ENCODE measurements around the gene ARRDC2.
"Not testable (repeated sequence)": the region's sequence is repeated elsewhere in the genome, so short reads cannot be mapped to it uniquely, and the experiment has no call there.

Gene ARRDC2

DNA sequence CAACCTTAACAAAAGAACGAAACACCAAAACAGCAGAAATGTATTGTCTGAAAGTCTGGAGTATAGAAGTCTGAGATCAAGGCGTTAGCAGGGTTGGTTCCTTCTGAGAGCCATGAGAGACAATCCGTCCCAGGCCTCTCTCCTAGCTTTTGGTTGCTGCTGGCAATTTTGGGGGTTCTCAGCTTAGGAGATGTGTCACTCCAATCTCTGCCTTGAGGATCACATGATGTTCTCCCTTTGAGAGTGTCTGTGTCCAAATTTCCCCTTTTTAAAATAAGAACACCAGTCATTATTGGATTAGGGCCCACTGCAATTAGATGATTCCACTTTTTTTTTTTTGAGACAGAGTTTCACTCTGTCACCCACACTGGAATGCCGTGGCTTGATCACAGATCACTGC, 30.9 kb upstream of the ARRDC2 start:
- DNase-seq (ENCODE audit: low spot score in 2 of 2) (no peak), ATAC-seq (ENCODE audit: low read depth) (no peak)
- H3K4me1 Mint-ChIP-seq, result peaks cover 3% of the 10 kb centered on the region
- no peaks in the 10 kb centered on the region for H3K9me3 Mint-ChIP-seq
- H3K27ac Mint-ChIP-seq, result no peak overlapping the region
- peaks cover 1% of the 10 kb centered on the region for H3K27me3 Mint-ChIP-seq
- no peak overlapping the region for H3K4me3 Mint-ChIP-seq
- H3K36me3 Mint-ChIP-seq, result no peaks in the 10 kb centered on the region

DNA sequence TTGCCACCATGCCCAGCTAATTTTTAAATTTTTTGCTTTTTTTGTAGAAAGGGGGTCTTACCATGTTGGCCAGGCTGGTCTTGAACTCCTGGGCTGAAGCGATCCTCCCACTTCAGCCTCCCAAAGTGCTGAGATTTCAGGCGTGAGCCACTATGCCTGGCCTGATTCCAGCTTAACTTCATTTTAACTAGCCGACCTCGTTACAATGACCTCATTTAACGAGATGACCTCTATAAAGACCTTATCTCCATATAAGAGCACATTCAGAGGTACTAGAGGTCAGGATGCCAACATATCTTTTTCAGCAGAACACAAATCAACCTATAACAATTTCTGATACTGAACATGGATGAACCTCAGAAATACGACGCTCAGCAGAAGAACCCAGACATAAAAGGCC, 30.5 kb upstream of the ARRDC2 start:
- Mint-ChIP-seq H3K4me3 (no peak overlapping the region), H3K36me3 (no peaks in the 10 kb centered on the region), H3K27ac (no peak overlapping the region)

DNA sequence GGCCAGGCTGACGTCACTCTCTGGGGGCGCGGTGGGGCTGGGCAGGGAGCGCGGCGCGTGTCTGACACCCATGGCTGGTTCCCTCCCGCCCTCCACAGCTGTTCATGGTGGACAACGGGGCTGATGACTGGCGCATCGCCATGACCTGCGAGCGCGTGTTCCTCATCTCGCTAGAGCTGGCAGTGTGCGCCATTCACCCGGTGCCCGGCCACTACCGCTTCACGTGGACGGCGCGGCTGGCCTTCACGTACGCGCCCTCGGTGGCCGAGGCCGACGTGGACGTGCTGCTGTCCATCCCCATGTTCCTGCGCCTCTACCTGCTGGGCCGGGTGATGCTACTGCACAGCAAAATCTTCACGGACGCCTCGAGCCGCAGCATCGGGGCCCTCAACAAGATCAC, 26.4 kb upstream of the ARRDC2 start:
- H3K9me3 Mint-ChIP-seq, result no peaks in the 10 kb centered on the region
- no peak for DNase-seq (ENCODE audit: low spot score in 2 of 2)
- peaks cover 7% of the 10 kb centered on the region for H3K4me1 Mint-ChIP-seq
- H3K36me3 Mint-ChIP-seq, result no peaks in the 10 kb centered on the region
- ATAC-seq (ENCODE audit: low read depth), result no peak
- peaks cover 11% of the 10 kb centered on the region for H3K27me3 Mint-ChIP-seq
- no peak overlapping the region for H3K4me3 Mint-ChIP-seq
- H3K27ac Mint-ChIP-seq, result no peak overlapping the region

More for the DNA sequence above, 30.5 kb upstream of the ARRDC2 start:
- DNase-seq (ENCODE audit: low spot score in 2 of 2) (no peak), ATAC-seq (ENCODE audit: low read depth) (no peak)
- Mint-ChIP-seq H3K9me3 (no peaks in the 10 kb centered on the region), H3K4me1 (peaks cover 3% of the 10 kb centered on the region), H3K27me3 (peaks cover 3% of the 10 kb centered on the region)

DNA sequence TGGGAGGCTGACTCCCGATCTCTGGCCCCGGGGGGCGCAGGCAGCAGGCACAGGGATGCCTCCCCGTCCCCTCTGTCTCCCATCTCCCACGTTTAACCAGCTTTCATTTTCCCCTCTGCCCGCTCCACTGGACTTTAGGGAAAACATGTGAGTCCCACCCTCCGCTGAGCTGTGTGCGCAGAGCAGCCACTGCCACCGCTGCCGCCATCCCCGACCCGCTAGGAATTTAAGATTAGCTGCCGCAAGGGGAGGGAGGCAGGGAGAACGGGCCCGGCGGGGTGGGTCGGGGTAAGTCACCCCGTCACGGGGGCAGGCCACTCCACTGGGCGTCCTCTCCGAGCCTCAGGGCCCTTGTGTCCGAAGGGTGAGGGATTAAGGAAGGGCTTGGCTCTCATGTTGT, 25.5 kb upstream of the ARRDC2 start:
- ATAC-seq (ENCODE audit: low read depth), result no peak
- no peaks in the 10 kb centered on the region for H3K36me3 Mint-ChIP-seq
- H3K27me3 Mint-ChIP-seq, result peaks cover 11% of the 10 kb centered on the region
- no peaks in the 10 kb centered on the region for H3K9me3 Mint-ChIP-seq
- H3K4me3 Mint-ChIP-seq, result no peak overlapping the region
- peaks cover 7% of the 10 kb centered on the region for H3K4me1 Mint-ChIP-seq
- DNase-seq (ENCODE audit: low spot score in 2 of 2), result no peak
- H3K27ac Mint-ChIP-seq, result peak overlapping the region; percentile 35

DNA sequence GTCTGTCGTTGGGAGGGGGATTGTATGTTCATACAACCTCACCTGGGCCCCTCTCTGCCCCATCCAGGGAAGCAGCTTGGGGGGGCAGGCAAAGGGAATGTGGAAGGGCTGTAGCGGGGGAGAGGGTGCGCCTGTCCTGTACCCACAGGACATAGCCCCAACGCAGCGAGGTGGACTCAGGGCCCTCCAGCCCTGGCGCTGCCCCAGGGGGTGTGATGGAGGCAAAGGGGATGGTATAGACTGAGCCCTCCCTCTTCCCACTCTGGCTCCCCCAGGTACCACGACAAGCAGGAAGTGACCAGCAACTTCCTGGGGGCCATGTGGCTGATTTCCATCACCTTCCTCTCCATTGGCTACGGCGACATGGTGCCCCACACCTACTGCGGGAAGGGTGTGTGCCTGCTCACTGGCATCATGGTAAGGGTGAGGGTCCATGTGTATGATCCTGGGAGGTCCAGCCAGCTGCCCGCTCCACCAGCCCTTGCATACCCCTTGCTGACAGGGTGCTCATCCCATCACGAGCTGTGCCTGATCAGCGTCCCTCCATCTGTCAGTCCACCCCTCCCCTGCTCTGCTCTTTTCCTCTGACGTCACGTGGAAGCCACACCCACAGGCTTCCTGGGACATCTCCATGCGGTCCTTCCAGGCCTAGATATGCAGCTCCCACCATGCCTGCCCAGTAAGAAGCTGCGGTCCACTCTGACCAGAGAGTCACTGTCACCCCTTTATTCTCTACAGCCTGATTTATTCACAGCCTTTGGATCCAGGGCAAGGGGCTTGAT, 22.7 kb upstream of the ARRDC2 start:
- no peak overlapping the region for H3K27ac Mint-ChIP-seq
- H3K4me1 Mint-ChIP-seq, result peaks cover 5% of the 10 kb centered on the region
- ATAC-seq (ENCODE audit: low read depth), result no peak

DNA sequence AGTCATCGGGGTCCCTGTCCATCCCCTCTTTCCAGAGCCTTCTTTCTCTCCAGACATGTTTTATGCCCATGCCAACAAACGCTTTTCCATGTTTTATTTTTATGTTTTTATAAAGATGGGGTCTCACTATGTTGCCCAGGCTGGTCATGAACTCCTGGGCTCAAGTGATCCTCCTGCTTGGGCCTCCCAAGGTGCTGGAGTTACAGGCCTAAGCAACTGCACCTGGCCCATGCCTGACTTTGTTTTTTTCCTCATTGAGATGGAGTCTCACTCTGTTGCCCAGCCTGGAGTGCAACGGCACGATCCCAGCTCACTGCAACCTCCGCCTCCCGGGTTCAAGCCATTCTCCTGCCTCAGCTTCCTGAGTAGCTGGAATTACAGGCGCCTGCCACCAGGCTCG, 21.4 kb upstream of the ARRDC2 start:
- H3K4me3 Mint-ChIP-seq, result not testable (repeated sequence)

More for the DNA sequence above, 22.7 kb upstream of the ARRDC2 start:
- Mint-ChIP-seq H3K4me3 (no peak overlapping the region), H3K36me3 (no peaks in the 10 kb centered on the region), H3K27me3 (peaks cover 11% of the 10 kb centered on the region), H3K9me3 (no peaks in the 10 kb centered on the region)
- DNase-seq (ENCODE audit: low spot score in 2 of 2), result no peak

DNA sequence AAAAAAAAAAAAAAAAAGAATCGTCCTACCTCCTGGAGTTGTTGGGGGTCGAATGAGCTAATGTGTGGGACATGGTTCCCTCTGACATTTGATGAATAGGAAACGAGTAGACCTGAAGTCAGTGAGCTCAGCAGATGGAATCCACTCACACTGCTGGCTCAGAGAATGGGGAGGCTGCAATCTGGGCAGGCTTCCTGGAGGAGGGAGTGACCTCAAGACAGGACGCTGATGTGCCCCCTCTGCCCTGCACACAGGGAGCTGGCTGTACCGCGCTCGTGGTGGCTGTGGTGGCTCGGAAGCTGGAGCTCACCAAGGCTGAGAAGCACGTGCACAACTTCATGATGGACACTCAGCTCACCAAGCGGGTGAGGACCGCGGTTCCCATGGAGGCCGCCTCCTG, 19.8 kb upstream of the ARRDC2 start:
- no peak for ATAC-seq (ENCODE audit: low read depth)
- no peak overlapping the region for H3K27ac Mint-ChIP-seq
- H3K27me3 Mint-ChIP-seq, result peaks cover 8% of the 10 kb centered on the region
- H3K36me3 Mint-ChIP-seq, result no peaks in the 10 kb centered on the region
- H3K4me1 Mint-ChIP-seq, result peaks cover 3% of the 10 kb centered on the region
- H3K9me3 Mint-ChIP-seq, result no peaks in the 10 kb centered on the region
- DNase-seq (ENCODE audit: low spot score in 2 of 2), result no peak
- no peak overlapping the region for H3K4me3 Mint-ChIP-seq

More for the DNA sequence above, 21.4 kb upstream of the ARRDC2 start:
- H3K36me3 Mint-ChIP-seq; H3K27ac Mint-ChIP-seq; ATAC-seq (ENCODE audit: low read depth); H3K4me1 Mint-ChIP-seq; H3K27me3 Mint-ChIP-seq; DNase-seq (ENCODE audit: low spot score in 2 of 2); H3K9me3 Mint-ChIP-seq: not testable (repeated sequence)

DNA sequence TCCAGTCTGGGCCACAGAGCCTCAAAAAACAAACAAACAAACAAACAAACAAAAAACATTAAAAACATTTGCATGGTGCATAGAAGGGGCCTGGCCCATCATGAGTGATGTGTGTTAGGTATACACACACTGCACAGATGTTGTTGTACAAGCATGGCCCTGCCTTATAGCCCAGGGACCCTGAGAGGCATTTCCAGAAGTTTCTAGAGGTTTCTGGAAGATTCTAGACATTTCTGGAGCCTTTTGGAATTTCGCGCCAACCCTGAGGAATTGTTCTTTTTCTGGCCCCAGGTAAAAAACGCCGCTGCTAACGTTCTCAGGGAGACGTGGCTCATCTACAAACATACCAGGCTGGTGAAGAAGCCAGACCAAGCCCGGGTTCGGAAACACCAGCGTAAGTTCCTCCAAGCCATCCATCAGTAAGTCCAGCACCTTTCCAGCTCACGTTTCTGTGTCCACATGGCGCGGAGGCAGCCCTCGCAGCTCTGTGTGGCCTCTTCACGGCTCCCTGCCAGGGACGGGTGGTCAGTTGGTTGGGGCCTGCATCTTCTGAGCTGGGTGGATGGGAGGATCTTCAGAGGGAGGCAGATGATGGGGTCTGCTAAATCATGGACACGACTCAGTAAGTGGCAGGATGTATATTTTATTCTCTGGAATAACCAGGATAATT, 18.4 kb upstream of the ARRDC2 start:
- Mint-ChIP-seq H3K36me3 (no peaks in the 10 kb centered on the region), H3K9me3 (no peaks in the 10 kb centered on the region), H3K4me3 (no peak overlapping the region), H3K4me1 (peaks cover 3% of the 10 kb centered on the region), H3K27me3 (peaks cover 8% of the 10 kb centered on the region), H3K27ac (no peak overlapping the region)
- ATAC-seq (ENCODE audit: low read depth) (no peak), DNase-seq (ENCODE audit: low spot score in 2 of 2) (no peak)

DNA sequence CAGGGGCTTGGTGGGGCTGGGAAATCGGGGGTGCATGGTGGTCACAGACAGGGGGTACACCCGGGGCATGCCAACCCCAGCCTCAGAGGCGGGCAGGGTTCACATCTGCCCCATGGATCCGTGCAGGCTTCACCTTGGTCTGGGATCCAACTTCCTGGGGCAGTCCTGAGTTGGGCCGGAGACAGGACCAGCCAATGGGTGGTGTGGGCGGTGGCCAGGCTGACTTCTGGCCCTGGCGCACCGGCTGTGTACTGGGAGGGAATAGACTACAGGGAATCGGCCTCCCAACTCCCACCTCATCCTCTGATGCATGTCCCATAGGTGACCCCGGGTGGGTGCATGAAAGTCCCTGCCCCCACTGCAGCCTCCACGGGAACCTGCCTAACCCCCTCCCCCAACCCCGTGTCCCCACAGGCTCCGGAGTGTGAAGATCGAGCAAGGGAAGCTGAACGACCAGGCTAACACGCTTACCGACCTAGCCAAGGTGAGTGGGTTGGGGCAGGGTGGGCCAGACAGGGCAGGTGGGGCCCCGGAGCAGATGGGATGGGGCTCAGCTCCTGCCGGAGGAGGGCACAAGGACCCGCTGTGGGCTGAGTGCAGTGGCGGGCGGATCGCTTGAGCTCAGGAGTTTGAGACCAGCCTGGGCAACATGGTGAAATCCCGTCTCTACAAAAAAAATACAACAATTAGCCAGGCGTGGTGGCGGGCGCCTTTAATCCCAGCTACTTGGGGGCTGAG, 14.7 kb upstream of the ARRDC2 start:
- Mint-ChIP-seq H3K36me3 (no peaks in the 10 kb centered on the region), H3K4me3 (no peak overlapping the region), H3K4me1 (peaks cover 6% of the 10 kb centered on the region), H3K9me3 (no peaks in the 10 kb centered on the region), H3K27ac (no peak overlapping the region), H3K27me3 (no peaks in the 10 kb centered on the region)
- DNase-seq (ENCODE audit: low spot score in 2 of 2) (no peak), ATAC-seq (ENCODE audit: low read depth) (no peak)

DNA sequence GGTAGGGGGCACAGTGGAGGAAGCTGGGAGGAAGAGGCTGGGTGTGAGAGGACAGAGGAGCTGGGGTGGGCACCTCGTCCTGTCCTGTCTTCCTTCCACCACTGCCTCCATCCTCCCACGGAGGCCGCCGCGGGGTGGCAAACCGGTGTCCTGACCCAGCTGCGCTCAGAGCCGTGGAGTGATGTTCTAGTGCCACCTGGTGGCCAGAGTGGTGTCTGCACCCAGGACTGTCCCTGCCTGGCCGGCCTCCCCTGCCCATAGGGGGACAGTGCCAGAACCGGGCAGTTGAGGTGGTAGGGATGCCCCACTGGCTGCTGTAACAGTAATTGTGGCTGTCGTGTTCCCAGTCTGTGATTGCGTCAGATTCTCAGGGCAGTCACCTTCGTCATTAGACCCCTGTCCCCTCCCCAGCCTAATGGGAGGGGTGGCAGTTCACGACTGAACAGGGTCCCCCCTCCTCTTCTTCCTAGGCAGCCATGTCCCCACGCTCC, 11.1 kb upstream of the ARRDC2 start:
- Mint-ChIP-seq H3K27me3 (no peaks in the 10 kb centered on the region), H3K36me3 (no peaks in the 10 kb centered on the region), H3K27ac (no peak overlapping the region), H3K4me1 (peaks cover 16% of the 10 kb centered on the region), H3K9me3 (no peaks in the 10 kb centered on the region), H3K4me3 (no peak overlapping the region)
- DNase-seq (ENCODE audit: low spot score in 2 of 2) (peak; percentile 91 to 97), ATAC-seq (ENCODE audit: low read depth) (peak; percentile 22)

DNA sequence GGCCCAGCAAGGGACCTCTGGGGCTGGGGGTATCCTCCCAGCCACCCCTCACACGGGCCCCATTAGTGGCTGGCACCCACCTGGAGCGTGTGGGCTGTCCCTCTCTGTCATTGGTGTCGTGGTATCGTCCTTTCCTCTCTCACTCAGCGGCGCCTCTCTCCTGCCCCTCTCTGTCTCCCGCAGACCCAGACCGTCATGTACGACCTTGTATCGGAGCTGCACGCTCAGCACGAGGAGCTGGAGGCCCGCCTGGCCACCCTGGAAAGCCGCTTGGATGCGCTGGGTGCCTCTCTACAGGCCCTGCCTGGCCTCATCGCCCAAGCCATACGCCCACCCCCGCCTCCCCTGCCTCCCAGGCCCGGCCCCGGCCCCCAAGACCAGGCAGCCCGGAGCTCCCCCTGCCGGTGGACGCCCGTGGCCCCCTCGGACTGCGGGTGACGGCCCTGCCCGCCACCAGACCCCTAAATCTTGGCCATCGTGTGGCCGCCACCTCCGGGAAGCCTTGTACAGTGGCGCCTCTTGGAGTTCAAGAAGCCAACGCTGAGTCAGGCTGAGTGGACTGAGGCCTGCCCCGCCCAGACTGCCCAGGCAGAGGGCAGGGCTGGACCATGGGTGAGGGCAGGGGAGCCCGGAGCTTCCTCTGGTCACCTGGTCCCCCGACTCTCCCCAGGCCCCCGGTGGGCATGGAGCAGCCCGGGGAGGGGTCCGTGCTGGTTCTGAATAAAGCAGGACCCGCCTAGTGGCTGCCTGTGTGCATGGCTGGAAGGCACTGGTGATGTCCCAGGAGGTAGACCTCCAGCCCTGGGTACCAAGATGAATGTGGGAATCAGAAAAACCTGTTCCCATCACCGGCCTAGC, 9.8 kb upstream of the ARRDC2 start:
- Mint-ChIP-seq H3K4me1 (peaks cover 22% of the 10 kb centered on the region), H3K36me3 (no peaks in the 10 kb centered on the region), H3K27ac (peak overlapping the region; percentile 15), H3K9me3 (no peaks in the 10 kb centered on the region), H3K27me3 (no peaks in the 10 kb centered on the region), H3K4me3 (no peak overlapping the region)
- DNase-seq (ENCODE audit: low spot score in 2 of 2) (no peak), ATAC-seq (ENCODE audit: low read depth) (no peak)

DNA sequence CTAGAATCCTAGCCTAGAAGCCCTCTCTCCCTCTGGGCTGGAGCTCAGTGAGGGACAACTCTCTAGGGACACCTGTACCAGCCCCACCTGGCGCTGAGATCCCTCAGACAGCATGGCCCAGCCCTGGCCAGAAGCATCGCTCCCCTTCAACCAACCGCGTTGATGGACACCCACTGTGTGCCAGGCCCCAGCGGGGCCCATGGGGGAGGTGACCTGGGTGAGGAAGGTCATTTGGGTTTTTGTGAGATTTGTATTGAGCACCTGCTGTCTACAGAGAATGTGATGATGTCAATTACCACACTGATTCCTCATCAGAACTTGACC, 9.2 kb upstream of the ARRDC2 start:
- ATAC-seq (ENCODE audit: low read depth) (no peak), DNase-seq (ENCODE audit: low spot score in 2 of 2) (no peak)
- Mint-ChIP-seq H3K36me3 (no peaks in the 10 kb centered on the region), H3K4me1 (peaks cover 22% of the 10 kb centered on the region), H3K27ac (peak overlapping the region; percentile 98), H3K9me3 (no peaks in the 10 kb centered on the region), H3K27me3 (no peaks in the 10 kb centered on the region), H3K4me3 (peak overlapping the region; percentile 32)

DNA sequence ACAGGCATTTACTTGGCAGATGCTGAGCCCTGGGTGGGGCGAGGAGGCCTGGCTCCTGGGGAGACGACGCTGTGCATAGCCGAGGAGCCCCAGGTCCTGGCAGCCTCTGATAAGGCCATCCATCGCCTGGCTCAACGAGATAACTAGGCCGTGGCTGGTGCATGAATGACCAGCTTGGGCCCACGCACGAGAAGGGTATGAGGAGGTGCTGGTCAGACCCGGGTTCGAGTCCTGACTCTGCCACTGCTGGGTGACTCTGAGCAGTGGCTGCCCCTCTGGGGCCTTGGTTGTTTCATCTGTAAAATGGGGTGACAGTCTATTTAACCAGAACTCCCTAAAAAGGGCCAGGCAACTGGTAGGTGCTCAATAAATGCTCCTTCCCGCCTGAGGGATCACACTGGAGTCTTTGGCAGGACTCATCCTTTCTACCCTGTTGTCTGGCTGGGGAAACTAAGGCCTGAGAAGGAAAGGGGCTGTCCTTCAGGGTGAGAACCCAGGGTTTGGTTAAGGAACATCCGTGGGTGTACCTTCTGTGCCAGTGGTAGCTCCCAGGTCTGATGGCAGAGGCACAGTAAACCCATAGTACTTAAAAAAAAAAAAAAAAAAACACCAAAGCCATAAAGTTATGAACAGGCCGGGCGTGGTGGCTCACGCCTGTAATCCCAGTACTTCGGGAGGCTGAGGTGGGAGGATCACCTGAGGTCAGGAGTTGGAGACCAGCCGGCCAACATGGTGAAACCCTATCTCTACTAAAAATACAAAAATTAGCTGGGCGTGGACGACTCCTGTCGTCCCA, 8.1 kb upstream of the ARRDC2 start:
- Mint-ChIP-seq H3K27me3 (no peaks in the 10 kb centered on the region), H3K36me3 (no peaks in the 10 kb centered on the region), H3K4me3 (peak overlapping the region; percentile 79), H3K4me1 (peaks cover 22% of the 10 kb centered on the region), H3K27ac (peak overlapping the region; percentile 98), H3K9me3 (no peaks in the 10 kb centered on the region)
- DNase-seq (ENCODE audit: low spot score in 2 of 2) (no peak), ATAC-seq (ENCODE audit: low read depth) (no peak)
